HepG2 (cell line): ENCODE measurements around the gene SF3A2. TPM values are rescaled to one million over a fixed set of nuclear protein-coding genes. Genes with fewer than 3 reads are reported as not detected.

Experiments used
- HOXA7 ChIP-seq: sonication (generic); formaldehyde crosslinking; IDR thresholded peaks from 2 replicates; pipeline ENCODE4 v1.8.1; 2022; ENCODE audit warnings: mild to moderate bottlenecking, missing genetic modification reagents, moderate library complexity
- PATZ1 ChIP-seq: sonication (generic); formaldehyde crosslinking; IDR thresholded peaks from 2 replicates; pipeline ENCODE4 v1.4.0; 2020; ENCODE audit warnings: missing genetic modification reagents
- RFX1 ChIP-seq: fragments of 450-650 bp; IDR thresholded peaks from 2 replicates; pipeline ENCODE4 v1.6.1; 2017
- SKIL ChIP-seq: sonication (generic); formaldehyde crosslinking; IDR thresholded peaks from 2 replicates; pipeline ENCODE4 v1.8.0; 2022; ENCODE audit warnings: missing genetic modification reagents, mild to moderate bottlenecking, moderate library complexity, borderline replicate concordance
- TRIM24 ChIP-seq: sonication (generic); formaldehyde crosslinking; IDR thresholded peaks from 2 replicates; pipeline ENCODE4 v1.8.0; 2022; ENCODE audit warnings: mild to moderate bottlenecking, missing genetic modification reagents
- ZBED4 ChIP-seq: sonication (generic); formaldehyde crosslinking; IDR thresholded peaks from 2 replicates; pipeline ENCODE4 v1.4.0; 2020; ENCODE audit warnings: missing genetic modification reagents, borderline replicate concordance
- ZNF333 ChIP-seq: sonication (generic); formaldehyde crosslinking; IDR thresholded peaks from 2 replicates; pipeline ENCODE4 v1.4.0; 2020; ENCODE audit warnings: mild to moderate bottlenecking, missing genetic modification reagents, borderline replicate concordance
- ZNF503 ChIP-seq: sonication (generic); formaldehyde crosslinking; IDR thresholded peaks from 2 replicates; pipeline ENCODE4 v1.4.0; 2020; ENCODE audit warnings: missing genetic modification reagents
- ZNF740 ChIP-seq: sonication (generic); formaldehyde crosslinking; IDR thresholded peaks from 2 replicates; pipeline ENCODE4 v1.4.0; 2020; ENCODE audit warnings: missing genetic modification reagents
- polyA plus RNA-seq, 8 experiments: library from polyadenylated mRNA; depleted of rRNA in 3 of 8; stranded (reverse) in 7 of 8; unstranded in 1 of 8; fragments of >200 nt; fragmentation: Illumina TruSeq in 4 of 8; extraction: Trizol in 4 of 8; gene quantifications; 2 replicates each; pipeline versions ENCODE4 v1.2.1 to v1.2.3, GENCODE V29; 2011 to 2016; ENCODE audit warnings: low read depth in 4 of 8, missing spikeins in 1 of 8, mixed read lengths in 1 of 8; ENCODE audit not compliant: insufficient read depth in 1 of 8
- total RNA-seq, 5 experiments: library from RNA; depleted of rRNA; stranded (reverse); fragments of >200 nt; fragmentation: Illumina TruSeq; extraction: Trizol; gene quantifications; 2 replicates each; pipeline ENCODE4 v1.2.3, GENCODE V29; 2016; ENCODE audit warnings: low read depth in 1 of 5
- TF ChIP-seq, protein P1 (sequence below): sonication (generic); formaldehyde crosslinking; IDR thresholded peaks from 2 replicates; pipeline ENCODE4 v1.4.0; 2020; ENCODE audit warnings: low read depth, missing genetic modification reagents

SF3A2 gene
- total and polyA plus RNA-seq, 2 of the 13 experiments (the other 11 are each of a cell fraction or from before 2014, with no cell fraction given): 8.6 to 8.8 TPM

GRCh38 chr19:2236314-2237050 lies at the start of gene SF3A2, which contains the start of gene PLEKHJ1 (continued):
- TF ChIP-seq, protein P1, sequence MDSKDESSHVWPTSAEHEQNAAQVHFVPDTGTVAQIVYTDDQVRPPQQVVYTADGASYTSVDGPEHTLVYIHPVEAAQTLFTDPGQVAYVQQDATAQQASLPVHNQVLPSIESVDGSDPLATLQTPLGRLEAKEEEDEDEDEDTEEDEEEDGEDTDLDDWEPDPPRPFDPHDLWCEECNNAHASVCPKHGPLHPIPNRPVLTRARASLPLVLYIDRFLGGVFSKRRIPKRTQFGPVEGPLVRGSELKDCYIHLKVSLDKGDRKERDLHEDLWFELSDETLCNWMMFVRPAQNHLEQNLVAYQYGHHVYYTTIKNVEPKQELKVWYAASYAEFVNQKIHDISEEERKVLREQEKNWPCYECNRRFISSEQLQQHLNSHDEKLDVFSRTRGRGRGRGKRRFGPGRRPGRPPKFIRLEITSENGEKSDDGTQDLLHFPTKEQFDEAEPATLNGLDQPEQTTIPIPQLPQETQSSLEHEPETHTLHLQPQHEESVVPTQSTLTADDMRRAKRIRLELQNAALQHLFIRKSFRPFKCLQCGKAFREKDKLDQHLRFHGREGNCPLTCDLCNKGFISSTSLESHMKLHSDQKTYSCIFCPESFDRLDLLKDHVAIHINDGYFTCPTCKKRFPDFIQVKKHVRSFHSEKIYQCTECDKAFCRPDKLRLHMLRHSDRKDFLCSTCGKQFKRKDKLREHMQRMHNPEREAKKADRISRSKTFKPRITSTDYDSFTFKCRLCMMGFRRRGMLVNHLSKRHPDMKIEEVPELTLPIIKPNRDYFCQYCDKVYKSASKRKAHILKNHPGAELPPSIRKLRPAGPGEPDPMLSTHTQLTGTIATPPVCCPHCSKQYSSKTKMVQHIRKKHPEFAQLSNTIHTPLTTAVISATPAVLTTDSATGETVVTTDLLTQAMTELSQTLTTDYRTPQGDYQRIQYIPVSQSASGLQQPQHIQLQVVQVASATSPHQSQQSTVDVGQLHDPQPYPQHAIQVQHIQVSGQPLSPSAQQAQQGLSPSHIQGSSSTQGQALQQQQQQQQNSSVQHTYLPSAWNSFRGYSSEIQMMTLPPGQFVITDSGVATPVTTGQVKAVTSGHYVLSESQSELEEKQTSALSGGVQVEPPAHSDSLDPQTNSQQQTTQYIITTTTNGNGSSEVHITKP (CRISPR knock-in tag): peak; percentile 90
- TF ChIP-seq TRIM24 (no peak), PATZ1 (CRISPR knock-in tag) (peak; percentile 93), SKIL (peak; percentile 85), HOXA7 (CRISPR knock-in tag) (no peak; the same call in 1 of the 2 replicates), RFX1 (no peak), ZNF740 (CRISPR knock-in tag) (peak; percentile 67; the same call in 1 of the 2 replicates), ZNF503 (CRISPR knock-in tag) (peak; percentile 64), ZNF333 (CRISPR knock-in tag) (peak; percentile 34; the same call in 1 of the 2 replicates), ZBED4 (CRISPR knock-in tag) (peak; percentile 84)
